Activated T-helper 2 cell treated with anti-CD3 and anti-CD28 coated beads, Interferon-gamma antibody, Interleukin-2, Interleukin-4, amounts not matched to agents 10 μg/mL and 5 μg/mL and 100 μg/mL, durations not matched to agents 14 hours and 24 hours and 36 hours (primary cell): ENCODE data around the gene GPC5. TPM values are rescaled to one million over a fixed set of nuclear protein-coding genes. Genes with fewer than 3 reads are reported as not detected.
"Not testable (repeated sequence)": the region's sequence is repeated elsewhere in the genome, so short reads cannot be mapped to it uniquely, and the experiment has no call there.

Experiments used
- DNase-seq: peaks from one replicate; pipeline ENCODE4 v3.0.0; 2021; ENCODE audit warnings: low spot score
- H3K27ac Mint-ChIP-seq: one replicate; pipeline ENCODE4 v1.8.0; 2021; ENCODE audit warnings: mixed read lengths
- H3K27me3 Mint-ChIP-seq: one replicate; pipeline ENCODE4 v1.8.0; 2021; ENCODE audit warnings: low read depth, mixed read lengths
- H3K36me3 Mint-ChIP-seq: one replicate; pipeline ENCODE4 v1.8.0; 2021; ENCODE audit warnings: low read depth, mixed read lengths
- H3K4me1 Mint-ChIP-seq: one replicate; pipeline ENCODE4 v1.8.0; 2021; ENCODE audit warnings: low read depth, mixed read lengths
- H3K4me3 Mint-ChIP-seq: one replicate; pipeline ENCODE4 v1.8.0; 2021; ENCODE audit warnings: low read depth, mild to moderate bottlenecking, moderate library complexity, mixed read lengths
- H3K9me3 Mint-ChIP-seq: one replicate; pipeline ENCODE4 v1.8.0; 2021; ENCODE audit warnings: mixed read lengths
- intact Hi-C: fragments of 100-400 bp; cut with micrococcal nuclease; formaldehyde crosslinking; loops from one replicate; pipeline ENCODE4 v1.15.1; 2023
- total RNA-seq: library from RNA; stranded (reverse); gene quantifications from 2 replicates; pipeline ENCODE4 v1.2.3, GENCODE V29; 2022

The GPC5 gene
- total RNA-seq, 1 donor from 2014 or later: 0.57 TPM

- H3K27me3 Mint-ChIP-seq: no peaks in the 10 kb centered on the region
- H3K4me3 Mint-ChIP-seq: no peak overlapping the region
- H3K4me1 Mint-ChIP-seq: no peaks in the 10 kb centered on the region
- peaks cover 29% of the 10 kb centered on the region for H3K9me3 Mint-ChIP-seq
- H3K36me3 Mint-ChIP-seq: no peaks in the 10 kb centered on the region
- intact Hi-C loops: no loop called here
- DNase-seq: no peak
- no peak overlapping the region for H3K27ac Mint-ChIP-seq
Observed at GRCh38 chr13:92657565-92657964, 1259.1 kb downstream of the GPC5 start.

- Mint-ChIP-seq H3K4me1 (no peaks in the 10 kb centered on the region), H3K9me3 (peaks cover 25% of the 10 kb centered on the region), H3K36me3 (no peaks in the 10 kb centered on the region), H3K4me3 (no peak overlapping the region), H3K27ac (no peak overlapping the region), H3K27me3 (no peaks in the 10 kb centered on the region)
- DNase-seq: no peak
- intact Hi-C loops: no loop called here
Observed at GRCh38 chr13:92658293-92658692, 1259.9 kb downstream of the GPC5 start.

GRCh38 chr13:92661406-92661805 is 1263.0 kb downstream of the GPC5 start:
- no peaks in the 10 kb centered on the region for H3K27me3 Mint-ChIP-seq
- no peaks in the 10 kb centered on the region for H3K4me1 Mint-ChIP-seq

GRCh38 chr13:92668157-92668556 is 1269.7 kb downstream of the GPC5 start:
- intact Hi-C loops: no loop called here
- Mint-ChIP-seq H3K9me3 (peaks cover 37% of the 10 kb centered on the region), H3K4me1 (no peaks in the 10 kb centered on the region), H3K27ac (no peak overlapping the region), H3K36me3 (no peaks in the 10 kb centered on the region), H3K27me3 (no peaks in the 10 kb centered on the region), H3K4me3 (no peak overlapping the region)
- DNase-seq: no peak

More at GRCh38 chr13:92661406-92661805, 1263.0 kb downstream of the GPC5 start:
- no peaks in the 10 kb centered on the region for H3K36me3 Mint-ChIP-seq
- H3K4me3 Mint-ChIP-seq: no peak overlapping the region
- no peak overlapping the region for H3K27ac Mint-ChIP-seq
- intact Hi-C loops: no loop called here
- peaks cover 28% of the 10 kb centered on the region for H3K9me3 Mint-ChIP-seq
- DNase-seq: no peak

- no peak for DNase-seq
- intact Hi-C loops: no loop called here
- no peaks in the 10 kb centered on the region for H3K27me3 Mint-ChIP-seq
- no peak overlapping the region for H3K27ac Mint-ChIP-seq
- no peak overlapping the region for H3K4me3 Mint-ChIP-seq
- H3K36me3 Mint-ChIP-seq: no peaks in the 10 kb centered on the region
- no peaks in the 10 kb centered on the region for H3K4me1 Mint-ChIP-seq
- H3K9me3 Mint-ChIP-seq: peaks cover 30% of the 10 kb centered on the region
Observed at GRCh38 chr13:92670096-92670495, 1271.7 kb downstream of the GPC5 start.

- Mint-ChIP-seq H3K9me3 (peaks cover 30% of the 10 kb centered on the region), H3K27ac (no peak overlapping the region), H3K4me3 (no peak overlapping the region), H3K36me3 (no peaks in the 10 kb centered on the region), H3K27me3 (no peaks in the 10 kb centered on the region), H3K4me1 (no peaks in the 10 kb centered on the region)
- no peak for DNase-seq
- intact Hi-C loops: no loop called here
Observed at GRCh38 chr13:92671821-92672220, 1273.4 kb downstream of the GPC5 start.

- H3K36me3 Mint-ChIP-seq: no peaks in the 10 kb centered on the region
- H3K4me3 Mint-ChIP-seq: no peak overlapping the region
- no peak for DNase-seq
Observed at GRCh38 chr13:92676246-92676645, 1277.8 kb downstream of the GPC5 start.

GRCh38 chr13:92677571-92677970 is 1279.2 kb downstream of the GPC5 start:
- Mint-ChIP-seq H3K4me3 (no peak overlapping the region), H3K9me3 (peaks cover 31% of the 10 kb centered on the region), H3K4me1 (no peaks in the 10 kb centered on the region), H3K27me3 (no peaks in the 10 kb centered on the region), H3K36me3 (no peaks in the 10 kb centered on the region), H3K27ac (no peak overlapping the region)
- intact Hi-C loops: no loop called here
- no peak for DNase-seq

More at GRCh38 chr13:92676246-92676645, 1277.8 kb downstream of the GPC5 start:
- Mint-ChIP-seq H3K27me3 (no peaks in the 10 kb centered on the region), H3K4me1 (no peaks in the 10 kb centered on the region), H3K9me3 (peaks cover 28% of the 10 kb centered on the region), H3K27ac (no peak overlapping the region)
- intact Hi-C loops: no loop called here

GRCh38 chr13:92679602-92680001 is 1281.2 kb downstream of the GPC5 start:
- Mint-ChIP-seq H3K27me3 (no peaks in the 10 kb centered on the region), H3K4me3 (no peak overlapping the region), H3K9me3 (peaks cover 42% of the 10 kb centered on the region), H3K27ac (no peak overlapping the region), H3K36me3 (no peaks in the 10 kb centered on the region), H3K4me1 (no peaks in the 10 kb centered on the region)
- no peak for DNase-seq
- intact Hi-C loops: no loop called here

GRCh38 chr13:92681239-92681638 is 1282.8 kb downstream of the GPC5 start:
- no peaks in the 10 kb centered on the region for H3K4me1 Mint-ChIP-seq
- H3K36me3 Mint-ChIP-seq: no peaks in the 10 kb centered on the region
- H3K4me3 Mint-ChIP-seq: no peak overlapping the region
- H3K27ac Mint-ChIP-seq: no peak overlapping the region
- no peaks in the 10 kb centered on the region for H3K27me3 Mint-ChIP-seq
- intact Hi-C loops: no loop called here
- DNase-seq: no peak
- peaks cover 45% of the 10 kb centered on the region for H3K9me3 Mint-ChIP-seq

- H3K36me3 Mint-ChIP-seq: no peaks in the 10 kb centered on the region
- no peak for DNase-seq
- no peaks in the 10 kb centered on the region for H3K4me1 Mint-ChIP-seq
- no peak overlapping the region for H3K27ac Mint-ChIP-seq
- peaks cover 40% of the 10 kb centered on the region for H3K9me3 Mint-ChIP-seq
- intact Hi-C loops: no loop called here
- H3K27me3 Mint-ChIP-seq: no peaks in the 10 kb centered on the region
- no peak overlapping the region for H3K4me3 Mint-ChIP-seq
Observed at GRCh38 chr13:92682832-92683517, 1284.6 kb downstream of the GPC5 start.

GRCh38 chr13:92694047-92694446 is 1295.6 kb downstream of the GPC5 start:
- DNase-seq: no peak
- no peak overlapping the region for H3K27ac Mint-ChIP-seq
- no peak overlapping the region for H3K4me3 Mint-ChIP-seq
- H3K4me1 Mint-ChIP-seq: no peaks in the 10 kb centered on the region
- no peaks in the 10 kb centered on the region for H3K36me3 Mint-ChIP-seq
- H3K27me3 Mint-ChIP-seq: no peaks in the 10 kb centered on the region
- intact Hi-C loops: no loop called here
- peaks cover 29% of the 10 kb centered on the region for H3K9me3 Mint-ChIP-seq

GRCh38 chr13:92695827-92696226 is 1297.4 kb downstream of the GPC5 start:
- peaks cover 38% of the 10 kb centered on the region for H3K9me3 Mint-ChIP-seq
- DNase-seq, H3K27ac Mint-ChIP-seq, H3K36me3 Mint-ChIP-seq, H3K27me3 Mint-ChIP-seq, H3K4me3 Mint-ChIP-seq, intact Hi-C loops, H3K4me1 Mint-ChIP-seq: not testable (repeated sequence)

- no peak for DNase-seq
- Mint-ChIP-seq H3K4me3 (no peak overlapping the region), H3K27me3 (no peaks in the 10 kb centered on the region), H3K9me3 (peaks cover 12% of the 10 kb centered on the region), H3K4me1 (no peaks in the 10 kb centered on the region), H3K36me3 (no peaks in the 10 kb centered on the region), H3K27ac (no peak overlapping the region)
- intact Hi-C loops: no loop called here
Observed at GRCh38 chr13:92716749-92717148, 1318.3 kb downstream of the GPC5 start.
